Measurements from ENCODE around the gene WDR75. TPM values are rescaled to one million over a fixed set of nuclear protein-coding genes. Genes with fewer than 3 reads are reported as not detected.

WDR75 gene
- total and polyA plus RNA-seq, 8 donors: 24.6 to 65.3 (median 56.9) TPM

DNA sequence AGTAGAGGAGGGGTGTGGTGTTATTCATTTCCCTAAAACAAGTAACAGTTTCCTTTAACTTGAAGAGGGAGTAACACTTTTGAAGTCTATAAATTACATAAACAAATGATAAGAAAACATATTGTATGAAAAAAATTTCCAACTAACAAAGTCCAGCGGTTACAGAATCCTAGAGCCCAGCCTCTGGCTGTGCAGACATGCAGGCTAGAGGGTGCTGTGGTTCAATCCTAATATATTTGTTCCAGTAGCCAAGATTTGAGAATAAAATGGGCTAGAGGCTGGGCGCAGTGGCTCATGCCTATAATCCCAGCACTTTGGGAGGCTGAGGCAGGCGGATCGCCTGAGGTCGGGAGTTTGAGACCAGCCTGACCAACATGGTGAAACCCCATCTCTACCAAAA, 56.9 kb downstream of the WDR75 start:
- no peaks in the 10 kb centered on the region for H3K9me3 ChIP-seq
- H3K27ac ChIP-seq: no peak overlapping the region
- H3K4me1 ChIP-seq: peaks cover 0 to 4% of the 10 kb centered on the region in 2 donors
- no peaks in the 10 kb centered on the region for H3K36me3 ChIP-seq
- no peak for TF ChIP-seq CTCF (IDR thresholded peaks at IDR 0.05)
- H3K4me3 ChIP-seq: no peak overlapping the region
- intact Hi-C loops (cut with DNase I): no loop called here
- DNase-seq (peak in 1 of 4 donors; percentile 51), ATAC-seq (peak; percentile 72)
- H3K27me3 ChIP-seq: no peaks in the 10 kb centered on the region

GRCh38 chr2:189499137-189499536, 57.9 kb downstream of the WDR75 start:
- Histone ChIP-seq H3K27ac (no peak overlapping the region), H3K36me3 (no peaks in the 10 kb centered on the region), H3K4me1 (peaks cover 0 to 4% of the 10 kb centered on the region in 2 donors), H3K9me3 (no peaks in the 10 kb centered on the region), H3K4me3 (no peak overlapping the region), H3K27me3 (no peaks in the 10 kb centered on the region)
- DNase-seq: no peak
- ATAC-seq: no peak
- no peak for TF ChIP-seq CTCF (IDR thresholded peaks at IDR 0.05)
- intact Hi-C loops (cut with DNase I): no loop called here

GRCh38 chr2:189500456-189501160, 59.3 kb downstream of the WDR75 start:
- DNase-seq (no peak), ATAC-seq (no peak)
- Histone ChIP-seq H3K27ac (peak overlapping the region in 1 of 2 donors; percentile 55), H3K27me3 (no peaks in the 10 kb centered on the region), H3K9me3 (no peaks in the 10 kb centered on the region), H3K36me3 (no peaks in the 10 kb centered on the region), H3K4me1 (peaks cover 0 to 4% of the 10 kb centered on the region in 2 donors), H3K4me3 (no peak overlapping the region)
- TF ChIP-seq CTCF (IDR thresholded peaks at IDR 0.05): no peak
- intact Hi-C loops (cut with DNase I): no loop called here

DNA sequence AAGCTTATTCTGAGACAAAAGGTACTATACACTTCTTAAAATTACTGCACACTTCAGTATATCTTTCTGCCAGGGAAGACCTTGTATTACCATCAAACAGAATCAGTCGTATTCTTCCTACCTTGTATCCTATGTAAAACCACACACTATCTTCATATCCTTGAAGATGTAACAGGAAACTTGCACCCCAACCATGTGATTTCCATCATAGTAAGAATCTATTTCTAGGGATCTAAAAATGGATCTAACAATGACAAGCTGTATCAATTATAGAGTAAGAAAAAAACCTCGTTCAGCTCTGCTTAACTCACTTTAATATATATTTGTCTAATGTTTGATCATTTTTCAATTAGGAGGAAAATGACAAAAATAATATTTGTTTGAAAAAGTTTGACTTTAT, 60.2 kb downstream of the WDR75 start:
- H3K27me3 ChIP-seq: no peaks in the 10 kb centered on the region
- H3K36me3 ChIP-seq: no peaks in the 10 kb centered on the region
- DNase-seq: no peak
- TF ChIP-seq CTCF (IDR thresholded peaks at IDR 0.05): no peak
- no peak overlapping the region for H3K27ac ChIP-seq
- no peak overlapping the region for H3K4me3 ChIP-seq
- no peaks in the 10 kb centered on the region for H3K9me3 ChIP-seq
- no peak for ATAC-seq
- intact Hi-C loops (cut with DNase I): no loop called here
- peaks cover 0 to 5% of the 10 kb centered on the region in 2 donors for H3K4me1 ChIP-seq

DNA sequence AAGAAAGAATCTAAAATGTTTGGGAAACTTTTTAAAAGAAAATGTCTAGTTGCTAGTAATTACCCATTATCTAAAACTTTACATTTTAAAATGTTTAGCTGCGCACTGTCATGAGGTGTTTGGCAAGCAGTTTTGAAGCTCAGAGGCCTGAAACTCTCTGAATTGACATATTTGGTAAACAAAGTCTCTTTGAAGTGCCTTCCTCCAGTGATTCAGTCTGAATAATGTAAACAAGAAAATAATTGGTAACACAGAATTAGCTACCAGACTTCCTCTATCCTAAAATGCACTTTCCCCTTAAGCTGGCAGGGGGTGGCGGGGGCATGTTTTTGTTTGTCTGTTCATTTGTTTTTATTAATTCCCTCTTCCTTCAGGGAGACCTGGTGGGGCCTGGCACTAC, 61.4 kb downstream of the WDR75 start:
- DNase-seq: no peak
- no peak overlapping the region for H3K4me3 ChIP-seq
- H3K36me3 ChIP-seq: no peaks in the 10 kb centered on the region
- no peak overlapping the region for H3K27ac ChIP-seq
- H3K4me1 ChIP-seq: peaks cover 0 to 7% of the 10 kb centered on the region in 2 donors
- no peak for TF ChIP-seq CTCF (IDR thresholded peaks at IDR 0.05)
- intact Hi-C loops (cut with DNase I): no loop called here
- ATAC-seq: no peak
- H3K9me3 ChIP-seq: no peaks in the 10 kb centered on the region
- H3K27me3 ChIP-seq: no peaks in the 10 kb centered on the region
